ENCODE data around the gene OLFML3. TPM values are rescaled to one million over a fixed set of nuclear protein-coding genes. Genes with fewer than 3 reads are reported as not detected.

The OLFML3 gene
- total RNA-seq, 1 experiment from 2014 or later, result 171 TPM

- Histone ChIP-seq H3K4me2 (ENCODE audit: insufficient read depth, insufficient read length, low read length) (no peak overlapping the region), H3T11ph (ENCODE audit: low read length) (no peak overlapping the region), H3K14ac (ENCODE audit: insufficient read depth, low read length) (no peak overlapping the region), H2BK20ac (ENCODE audit: low read depth, low read length, poor library complexity, severe bottlenecking) (no peak overlapping the region), H2AK5ac (ENCODE audit: insufficient read length, low read length) (no peak overlapping the region), H4K8ac (replicated peaks; ENCODE audit: insufficient read length, low read depth, low read length) (no peak overlapping the region), H3K4me1 (ENCODE audit: insufficient read depth, low read length) (peaks cover 3% of the 10 kb centered on the region; the same call in 1 of the 2 replicates), H3K4ac (ENCODE audit: low read depth, low read length) (no peak overlapping the region), H3K79me1 (ENCODE audit: insufficient read depth, low read depth, low read length, poor library complexity, severe bottlenecking) (peaks cover 9% of the 10 kb centered on the region), H3K9ac (ENCODE audit: extremely low read depth, insufficient read length, low read length) (no peak overlapping the region), H3K27ac (ENCODE audit: insufficient read length, low read depth, low read length) (no peak overlapping the region), H3K56ac (ENCODE audit: insufficient read length, low read depth, low read length) (no peak overlapping the region), H2BK120ac (ENCODE audit: low read depth, low read length, poor library complexity, severe bottlenecking) (no peak overlapping the region), H2BK5ac (ENCODE audit: insufficient read length, low read length) (no peak overlapping the region), H3K9me3 (ENCODE audit: control insufficient read depth, low read depth, low read length) (no peaks in the 10 kb centered on the region), H3K27me3 (ENCODE audit: insufficient read depth, low read length) (no peaks in the 10 kb centered on the region), H3K23me2 (ENCODE audit: insufficient read length, low read depth, low read length, poor library complexity, severe bottlenecking) (no peaks in the 10 kb centered on the region), H3K23ac (ENCODE audit: insufficient read length, low read depth, low read length) (no peak overlapping the region), H4K91ac (ENCODE audit: insufficient read length, low read depth, low read length) (no peak overlapping the region), H2AFZ (ENCODE audit: low read length) (no peak overlapping the region), H2BK12ac (ENCODE audit: insufficient read length, low read depth, low read length) (no peak overlapping the region), H3K79me2 (ENCODE audit: insufficient read depth, low read length) (no peaks in the 10 kb centered on the region; the same call in 1 of the 2 replicates), H2BK15ac (ENCODE audit: low read depth, low read length) (no peak overlapping the region), H4K20me1 (ENCODE audit: control insufficient read depth, insufficient read depth, insufficient read length) (no peaks in the 10 kb centered on the region), H4K5ac (ENCODE audit: insufficient read length, low read depth, low read length) (no peak overlapping the region), H3K18ac (ENCODE audit: insufficient read length, low read depth, low read length) (no peak overlapping the region)
- peaks cover 3 to 21% (median 10%) of the 10 kb centered on the region in 3 experiments; a peak in 5 of 7 replicates for H3K36me3 Mint-ChIP-seq (ENCODE audit: insufficient read depth in 1 of 3, low read depth in 3 of 3)
- no peak overlapping the region for H3K27ac Mint-ChIP-seq
- no CpG with 5 or more reads among the region's 1 CpG for WGBS (ENCODE audit: extremely low coverage, insufficient read length, low lambda C conversion rate)
- H3K27me3 Mint-ChIP-seq (ENCODE audit: low read depth), result no peaks in the 10 kb centered on the region
- no peaks in the 10 kb centered on the region for H3K9me3 Mint-ChIP-seq
- no peak overlapping the region for H3K4me3 Mint-ChIP-seq
- H3K4me1 Mint-ChIP-seq, result peaks cover 24 to 27% of the 10 kb centered on the region in 2 experiments
- DNase-seq, result no peak
- no peak for TF ChIP-seq CTCF (conservative IDR thresholded peaks at IDR 0.05)
Observed at GRCh38 chr1:113950908-113951307, 28.4 kb upstream of the OLFML3 start.

Data from H9 (cell line).